Endothelial cell of umbilical vein (primary cell): Measurements from ENCODE around the gene LIN28B. TPM values are rescaled to one million over a fixed set of nuclear protein-coding genes. Genes with fewer than 3 reads are reported as not detected.

Source experiments
- BruUV-seq: library from RNA; stranded (reverse); fragments of 400-500 nt; replicated peaks from 2 replicates; lab custom pipeline; 2021; lab: Mats Ljungman, UMichigan
- CTCF ChIA-PET: fragments of 300-600, 350-600 bp; sonication (Branson Sonifier 250); formaldehyde crosslinking; loops from one replicate; lab custom pipeline; 2021; ENCODE audit warnings: antibody characterized with exemption, inconsistent platforms; lab: Charles Lee
- POLR2A ChIA-PET: fragments of 300-600, 350-600 bp; sonication (Branson Sonifier 250); formaldehyde crosslinking; loops from one replicate; lab custom pipeline; 2021; ENCODE audit warnings: antibody characterized with exemption, inconsistent platforms; lab: Charles Lee
- DNase-seq: peaks from one replicate; pipeline ENCODE4 v3.0.0-alpha.2; 2011; ENCODE audit warnings: low read depth, low spot score
- FAIRE-seq: peaks from 2 replicates; lab custom pipeline; 2011; peaks lifted over from hg19 to GRCh38; lab: Jason Lieb, UNC
- H2AFZ ChIP-seq: 2 replicates; pipeline ENCODE4 v1.6.0; 2012; ENCODE audit warnings: low read depth, low read length, control low read depth, inconsistent platforms
- H3K27ac ChIP-seq: 2 replicates; pipeline ENCODE4 v1.5.1; 2011; ENCODE audit warnings: low read depth, mild to moderate bottlenecking, control low read depth, low read length, moderate library complexity; ENCODE audit not compliant: insufficient read depth
- H3K27me3 ChIP-seq, 2 experiments: 2 replicates each; pipeline versions ENCODE4 v1.6.0 to v1.6.1; 2011; ENCODE audit warnings: low read length in 2 of 2, mixed read lengths in 1 of 2; ENCODE audit not compliant: control insufficient read depth in 2 of 2, insufficient read depth in 2 of 2
- H3K36me3 ChIP-seq, 2 experiments: 2 replicates in 1 of 2; 3 replicates in 1 of 2; pipeline ENCODE4 v1.5.1; 2011; ENCODE audit warnings: low read length in 2 of 2, mild to moderate bottlenecking in 1 of 2, moderate library complexity in 1 of 2; ENCODE audit not compliant: control insufficient read depth in 2 of 2, insufficient read depth in 2 of 2; ENCODE audit errors: extremely low read depth in 1 of 2
- H3K4me1 ChIP-seq: 3 replicates; pipeline ENCODE4 v1.5.1; 2011; ENCODE audit warnings: mild to moderate bottlenecking, low read length; ENCODE audit not compliant: control insufficient read depth, insufficient read depth; ENCODE audit errors: extremely low read depth
- H3K4me2 ChIP-seq: 2 replicates; pipeline ENCODE4 v1.6.1; 2011; ENCODE audit warnings: low read length, control low read depth, mixed read lengths; ENCODE audit not compliant: insufficient read depth
- H3K4me3 ChIP-seq, 3 experiments: fragments of 200-600 bp in 1 of 3; sonication (generic), shearing (Covaris generic) in 1 of 3; replicated peaks in 1 of 3; 2 replicates each; pipeline ENCODE4 v1.5.1; 2011 to 2016; ENCODE audit warnings: control low read depth in 3 of 3, low read length in 3 of 3, mild to moderate bottlenecking in 2 of 3, inconsistent platforms in 1 of 3, low read depth in 1 of 3, moderate library complexity in 1 of 3; ENCODE audit not compliant: insufficient read depth in 1 of 3
- H3K79me2 ChIP-seq: 2 replicates; pipeline ENCODE4 v1.6.0; 2012; ENCODE audit warnings: low read length, inconsistent platforms; ENCODE audit not compliant: control insufficient read depth, insufficient read depth
- H3K9ac ChIP-seq: replicated peaks from 2 replicates; pipeline ENCODE3; 2011; ENCODE audit warnings: low read length, control low read depth; ENCODE audit not compliant: insufficient read depth; ENCODE audit errors: extremely low read depth
- H3K9me1 ChIP-seq: replicated peaks from 3 replicates; pipeline ENCODE4 v1.6.0; 2011; ENCODE audit warnings: mild to moderate bottlenecking, low read length; ENCODE audit not compliant: control insufficient read depth, insufficient read depth; ENCODE audit errors: extremely low read depth
- H3K9me3 ChIP-seq: replicated peaks from 2 replicates; pipeline ENCODE4 v1.5.1; 2012; ENCODE audit warnings: low read length, inconsistent platforms; ENCODE audit not compliant: control insufficient read depth, insufficient read depth
- H4K20me1 ChIP-seq: replicated peaks from 2 replicates; pipeline ENCODE3; 2011; ENCODE audit warnings: mild to moderate bottlenecking, low read length; ENCODE audit not compliant: control insufficient read depth, insufficient read depth; ENCODE audit errors: extremely low read depth
- CTCF ChIP-seq, 2 donors: IDR thresholded peaks; 1 replicate in 1 of 2; 2 replicates in 1 of 2; pipeline ENCODE4 v1.5.1; 2011; ENCODE audit warnings: low read length in 2 of 2, mild to moderate bottlenecking in 2 of 2, moderate library complexity in 2 of 2, control low read depth in 1 of 2, inconsistent platforms in 1 of 2, low read depth in 1 of 2; ENCODE audit not compliant: insufficient read depth in 1 of 2; ENCODE audit errors: extremely low read depth in 1 of 2
- EZH2 ChIP-seq: IDR thresholded peaks from 2 replicates; pipeline ENCODE4 v1.6.1; 2012; ENCODE audit warnings: borderline replicate concordance, low read depth, mild to moderate bottlenecking, moderate library complexity, low read length, inconsistent platforms; ENCODE audit not compliant: severe bottlenecking
- FOS ChIP-seq: IDR thresholded peaks from 2 replicates; pipeline ENCODE4 v1.6.1; 2011; ENCODE audit warnings: mild to moderate bottlenecking, low read length, moderate library complexity, borderline replicate concordance; ENCODE audit not compliant: insufficient read depth
- GATA2 ChIP-seq: IDR thresholded peaks from 2 replicates; pipeline ENCODE4 v1.7.0; 2011; ENCODE audit warnings: low read depth, mild to moderate bottlenecking, moderate library complexity, mixed read lengths, low read length; ENCODE audit not compliant: insufficient read length, insufficient read depth
- JUN ChIP-seq: IDR thresholded peaks from 2 replicates; pipeline ENCODE4 v1.6.1; 2011; ENCODE audit warnings: borderline replicate concordance, low read depth; ENCODE audit not compliant: insufficient read length, insufficient read depth
- MYC ChIP-seq: IDR thresholded peaks from one replicate; pipeline ENCODE4 v1.6.1; 2011; ENCODE audit warnings: mild to moderate bottlenecking, low read depth, low read length
- POLR2A ChIP-seq: IDR thresholded peaks from 2 replicates; pipeline ENCODE4 v1.6.1; 2012; ENCODE audit warnings: low read depth, mild to moderate bottlenecking, control low read depth, low read length
- POLR2AphosphoS5 ChIP-seq: IDR thresholded peaks from 2 replicates; pipeline ENCODE4 v1.6.1; 2012; ENCODE audit warnings: low read depth, mild to moderate bottlenecking, control low read depth, low read length, moderate library complexity; ENCODE audit not compliant: insufficient read depth
- dilution Hi-C: fragments of 300-500 bp; cut with MboI; formaldehyde crosslinking; loops from one replicate; pipeline ENCODE4 v1.15.0; 2019; ENCODE audit warnings: low sequenced_read_pairs; ENCODE audit not compliant: extremely low pct_ligation_motif_present
- intact Hi-C: fragments of 100-400 bp; cut with micrococcal nuclease; formaldehyde crosslinking; loops from one replicate; pipeline ENCODE4 v1.10.0; 2022
- polyA plus RNA-seq, 4 experiments: library from polyadenylated mRNA; depleted of rRNA in 3 of 4; stranded (reverse) in 3 of 4; unstranded in 1 of 4; fragments of >200 nt; gene quantifications; 2 replicates each; pipeline versions ENCODE4 v1.2.1 to v1.2.3, GENCODE V29; 2011 to 2012; ENCODE audit warnings: missing spikeins in 1 of 4
- total RNA-seq: library from RNA; stranded (reverse); gene quantifications from 2 replicates; pipeline ENCODE4 v1.2.3, GENCODE V29; 2021
- TF ChIP-seq, protein P1 (sequence below): IDR thresholded peaks from 2 replicates; pipeline ENCODE4 v1.6.1; 2011; ENCODE audit not compliant: insufficient read depth, insufficient read length

Gene LIN28B
- total and polyA plus RNA-seq, 2 donors (not counting 3 experiments of a cell fraction or from before 2014, with no cell fraction given), result not detected

DNA sequence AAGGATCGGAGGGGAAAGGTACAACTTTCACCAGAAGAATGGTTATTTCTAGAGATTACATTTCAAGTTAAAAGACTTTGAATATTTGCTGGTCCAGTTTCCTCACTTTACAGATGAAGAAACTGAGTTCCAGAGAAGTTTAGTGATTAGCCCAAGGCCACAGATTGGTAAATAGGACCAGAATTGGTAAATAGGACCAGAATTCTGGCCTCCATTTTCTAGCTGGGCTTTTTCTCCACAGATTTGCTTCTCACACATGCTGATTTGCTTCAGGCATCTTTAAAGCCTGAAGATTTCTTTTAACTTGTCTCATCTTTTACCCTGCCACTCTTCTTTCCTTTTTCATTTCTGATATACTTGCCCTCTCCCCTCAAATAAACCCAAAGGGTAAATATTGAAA, 5.2 kb upstream of the LIN28B start:
- TF ChIP-seq EZH2 (no peak), CTCF (IDR thresholded peaks at IDR 0.05; ENCODE audit: extremely low read depth in 1 of 2, insufficient read depth in 1 of 2, low read depth in 1 of 2, low read length in 2 of 2) (no peak), FOS (no peak), JUN (no peak), POLR2AphosphoS5 (no peak), GATA2 (no peak), POLR2A (no peak), MYC (no peak)
- TF ChIP-seq, protein P1, sequence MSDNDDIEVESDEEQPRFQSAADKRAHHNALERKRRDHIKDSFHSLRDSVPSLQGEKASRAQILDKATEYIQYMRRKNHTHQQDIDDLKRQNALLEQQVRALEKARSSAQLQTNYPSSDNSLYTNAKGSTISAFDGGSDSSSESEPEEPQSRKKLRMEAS, result no peak
- H3K36me3 ChIP-seq, result no peaks in the 10 kb centered on the region
- peaks cover 43 to 78% of the 10 kb centered on the region in 2 experiments for H3K27me3 ChIP-seq
- no TSS peak for BruUV-seq
- no peaks in the 10 kb centered on the region for H3K79me2 ChIP-seq
- DNase-seq, result no peak
- CTCF ChIA-PET, result interaction anchor here (1.2 kb wide), 1 partner anchor 13 kb away, joined by 4 read pairs; no protein-coding TSS in a partner anchor
- no peak overlapping the region for H2AFZ ChIP-seq
- dilution Hi-C loops (no loop called here), intact Hi-C loops (no loop called here)
- H3K4me1 ChIP-seq, result no peaks in the 10 kb centered on the region
- no peak overlapping the region for H3K9ac ChIP-seq
- POLR2A ChIA-PET, result no interaction called here
- no peak for FAIRE-seq
- no peaks in the 10 kb centered on the region for H4K20me1 ChIP-seq
- H3K27ac ChIP-seq, result no peak overlapping the region
- no peaks in the 10 kb centered on the region for H3K9me1 ChIP-seq
- H3K9me3 ChIP-seq, result no peaks in the 10 kb centered on the region
- no peak overlapping the region for H3K4me2 ChIP-seq
- H3K4me3 ChIP-seq, result no peak overlapping the region
